Measurements from ENCODE around the gene ITPK1.

The ITPK1 gene

GRCh38 chr14:93019970-93020369 is 95.8 kb downstream of the ITPK1 start:
- no peak overlapping the region for H3K9ac ChIP-seq (ENCODE audit: low read length)
- no peak for TF ChIP-seq CTCF (IDR thresholded peaks at IDR 0.05; ENCODE audit: low read depth, low read length)
- no peak for TF ChIP-seq EZH2phosphoT487 (IDR thresholded peaks at IDR 0.05; ENCODE audit: low read depth)

GRCh38 chr14:93019367-93019843 is 96.3 kb downstream of the ITPK1 start:
- H4K20me1 ChIP-seq (ENCODE audit: insufficient read depth, low read length), result no peaks in the 10 kb centered on the region
- TF ChIP-seq EZH2phosphoT487 (IDR thresholded peaks at IDR 0.05; ENCODE audit: low read depth) (no peak), CTCF (IDR thresholded peaks at IDR 0.05; ENCODE audit: low read depth, low read length) (no peak)
- no peaks in the 10 kb centered on the region for H3K9me3 ChIP-seq (ENCODE audit: insufficient read depth, low read length)
- no peaks in the 10 kb centered on the region for H3K4me1 ChIP-seq (ENCODE audit: low read length)
- H3K9ac ChIP-seq (ENCODE audit: low read length), result no peak overlapping the region
- no peaks in the 10 kb centered on the region for H3K79me2 ChIP-seq (ENCODE audit: low read length)
- no peak overlapping the region for H3K4me2 ChIP-seq (ENCODE audit: low read length)
- H3K27ac ChIP-seq (ENCODE audit: low read length), result no peak overlapping the region
- H3K36me3 ChIP-seq (replicated peaks; ENCODE audit: low read depth, low read length), result no peaks in the 10 kb centered on the region
- no peak overlapping the region for H3K4me3 ChIP-seq (ENCODE audit: low read length)
- H3K27me3 ChIP-seq (ENCODE audit: low read depth, low read length), result no peaks in the 10 kb centered on the region
- no peak overlapping the region for H2AFZ ChIP-seq (ENCODE audit: low read depth, low read length)

More at GRCh38 chr14:93019970-93020369, 95.8 kb downstream of the ITPK1 start:
- Histone ChIP-seq H3K9me3 (ENCODE audit: insufficient read depth, low read length) (no peaks in the 10 kb centered on the region), H3K4me2 (ENCODE audit: low read length) (no peak overlapping the region), H3K36me3 (replicated peaks; ENCODE audit: low read depth, low read length) (no peaks in the 10 kb centered on the region), H4K20me1 (ENCODE audit: insufficient read depth, low read length) (no peaks in the 10 kb centered on the region), H2AFZ (ENCODE audit: low read depth, low read length) (no peak overlapping the region), H3K79me2 (ENCODE audit: low read length) (no peaks in the 10 kb centered on the region), H3K4me1 (ENCODE audit: low read length) (no peaks in the 10 kb centered on the region), H3K4me3 (ENCODE audit: low read length) (no peak overlapping the region), H3K27ac (ENCODE audit: low read length) (no peak overlapping the region), H3K27me3 (ENCODE audit: low read depth, low read length) (no peaks in the 10 kb centered on the region)

GRCh38 chr14:93018366-93018765 is 97.4 kb downstream of the ITPK1 start:
- Histone ChIP-seq H3K27me3 (ENCODE audit: low read depth, low read length) (no peaks in the 10 kb centered on the region), H3K4me1 (ENCODE audit: low read length) (no peaks in the 10 kb centered on the region), H3K27ac (ENCODE audit: low read length) (no peak overlapping the region), H3K79me2 (ENCODE audit: low read length) (no peaks in the 10 kb centered on the region), H3K9ac (ENCODE audit: low read length) (no peak overlapping the region), H3K9me3 (ENCODE audit: insufficient read depth, low read length) (no peaks in the 10 kb centered on the region), H2AFZ (ENCODE audit: low read depth, low read length) (no peak overlapping the region), H3K4me3 (ENCODE audit: low read length) (no peak overlapping the region), H3K36me3 (replicated peaks; ENCODE audit: low read depth, low read length) (no peaks in the 10 kb centered on the region), H3K4me2 (ENCODE audit: low read length) (no peak overlapping the region), H4K20me1 (ENCODE audit: insufficient read depth, low read length) (no peaks in the 10 kb centered on the region)
- no peak for TF ChIP-seq EZH2phosphoT487 (IDR thresholded peaks at IDR 0.05; ENCODE audit: low read depth)
- TF ChIP-seq CTCF (IDR thresholded peaks at IDR 0.05; ENCODE audit: low read depth, low read length), result no peak

DNA sequence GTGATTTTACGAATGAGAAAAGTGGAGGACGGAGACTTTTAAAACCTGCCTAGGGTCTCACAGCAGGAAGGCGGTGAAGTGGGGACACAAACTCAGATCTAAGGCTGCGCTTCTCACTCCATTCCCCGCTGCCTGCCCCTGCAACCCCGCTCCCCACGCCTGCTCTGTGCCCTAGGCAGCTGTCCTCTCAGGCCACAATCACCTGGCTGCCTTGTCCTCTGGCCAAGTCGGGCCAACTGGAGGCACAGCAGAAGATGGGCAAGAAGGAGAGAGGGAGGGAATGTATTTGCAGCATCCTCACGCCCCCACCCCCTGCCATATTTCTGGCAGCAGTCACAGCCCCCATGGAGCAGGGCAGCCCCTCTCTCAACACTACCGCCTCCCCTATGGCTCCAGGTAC is 97.8 kb downstream of the ITPK1 start:
- H4K20me1 ChIP-seq (ENCODE audit: insufficient read depth, low read length), result no peaks in the 10 kb centered on the region
- no peak overlapping the region for H2AFZ ChIP-seq (ENCODE audit: low read depth, low read length)
- no peaks in the 10 kb centered on the region for H3K4me1 ChIP-seq (ENCODE audit: low read length)
- H3K9me3 ChIP-seq (ENCODE audit: insufficient read depth, low read length), result no peaks in the 10 kb centered on the region
- H3K79me2 ChIP-seq (ENCODE audit: low read length), result no peaks in the 10 kb centered on the region
- H3K4me2 ChIP-seq (ENCODE audit: low read length), result no peak overlapping the region
- H3K4me3 ChIP-seq (ENCODE audit: low read length), result no peak overlapping the region
- no peak overlapping the region for H3K27ac ChIP-seq (ENCODE audit: low read length)
- no peak overlapping the region for H3K9ac ChIP-seq (ENCODE audit: low read length)
- H3K27me3 ChIP-seq (ENCODE audit: low read depth, low read length), result no peaks in the 10 kb centered on the region
- TF ChIP-seq CTCF (IDR thresholded peaks at IDR 0.05; ENCODE audit: low read depth, low read length), result no peak
- TF ChIP-seq EZH2phosphoT487 (IDR thresholded peaks at IDR 0.05; ENCODE audit: low read depth), result no peak
- H3K36me3 ChIP-seq (replicated peaks; ENCODE audit: low read depth, low read length), result no peaks in the 10 kb centered on the region
